ENCODE measurements around the gene GRIA1.

Gene GRIA1

DNA sequence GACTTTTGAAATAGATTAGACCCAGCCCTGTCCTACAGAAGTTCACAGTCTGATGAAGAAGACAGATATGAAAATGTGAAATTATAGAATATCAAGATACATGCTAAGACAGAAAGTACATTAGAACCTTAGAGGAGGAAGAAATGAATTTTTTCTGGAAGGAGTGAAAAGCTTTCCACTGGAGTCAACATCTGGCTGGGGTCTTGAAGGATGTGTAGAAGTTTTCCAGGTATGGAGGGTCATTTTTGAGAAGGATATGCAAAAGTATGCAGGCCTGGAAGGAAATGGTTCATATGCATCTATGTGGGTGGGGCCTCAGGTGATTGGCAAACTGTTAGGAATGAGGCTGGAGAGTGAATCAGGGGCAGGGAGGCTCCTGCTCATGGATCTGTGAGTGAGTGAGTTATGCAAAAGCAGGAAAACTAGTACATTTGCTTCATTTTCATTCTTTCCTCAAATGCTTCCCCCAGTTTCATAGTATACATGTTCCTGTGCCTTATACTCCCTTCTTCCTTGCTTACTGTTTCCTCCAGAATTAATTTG lies 142.3 kb downstream of the GRIA1 start:
- no peaks in the 10 kb centered on the region for H3K27me3 ChIP-seq (ENCODE audit: insufficient read depth, low read length, poor library complexity, severe bottlenecking)
- H3K9me2 ChIP-seq (replicated peaks; ENCODE audit: low read depth, low read length) = no peaks in the 10 kb centered on the region
- no peaks in the 10 kb centered on the region for H3K79me2 ChIP-seq (ENCODE audit: insufficient read depth, low read length)
- no peak overlapping the region for H2AFZ ChIP-seq (ENCODE audit: low read length)
- H3K4me3 ChIP-seq (ENCODE audit: low read length, poor library complexity, severe bottlenecking) = no peak overlapping the region
- no peaks in the 10 kb centered on the region for H3F3A ChIP-seq (ENCODE audit: low read depth)
- TF ChIP-seq, protein P1, sequence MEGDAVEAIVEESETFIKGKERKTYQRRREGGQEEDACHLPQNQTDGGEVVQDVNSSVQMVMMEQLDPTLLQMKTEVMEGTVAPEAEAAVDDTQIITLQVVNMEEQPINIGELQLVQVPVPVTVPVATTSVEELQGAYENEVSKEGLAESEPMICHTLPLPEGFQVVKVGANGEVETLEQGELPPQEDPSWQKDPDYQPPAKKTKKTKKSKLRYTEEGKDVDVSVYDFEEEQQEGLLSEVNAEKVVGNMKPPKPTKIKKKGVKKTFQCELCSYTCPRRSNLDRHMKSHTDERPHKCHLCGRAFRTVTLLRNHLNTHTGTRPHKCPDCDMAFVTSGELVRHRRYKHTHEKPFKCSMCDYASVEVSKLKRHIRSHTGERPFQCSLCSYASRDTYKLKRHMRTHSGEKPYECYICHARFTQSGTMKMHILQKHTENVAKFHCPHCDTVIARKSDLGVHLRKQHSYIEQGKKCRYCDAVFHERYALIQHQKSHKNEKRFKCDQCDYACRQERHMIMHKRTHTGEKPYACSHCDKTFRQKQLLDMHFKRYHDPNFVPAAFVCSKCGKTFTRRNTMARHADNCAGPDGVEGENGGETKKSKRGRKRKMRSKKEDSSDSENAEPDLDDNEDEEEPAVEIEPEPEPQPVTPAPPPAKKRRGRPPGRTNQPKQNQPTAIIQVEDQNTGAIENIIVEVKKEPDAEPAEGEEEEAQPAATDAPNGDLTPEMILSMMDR (conservative IDR thresholded peaks at IDR 0.05; ENCODE audit: low read length) = no peak
- no peak for TF ChIP-seq EZH2phosphoT487 (IDR thresholded peaks at IDR 0.05; ENCODE audit: borderline replicate concordance)
- no peak overlapping the region for H3K9ac ChIP-seq (ENCODE audit: low read depth, low read length, poor library complexity, severe bottlenecking)
- no peaks in the 10 kb centered on the region for H4K20me1 ChIP-seq (ENCODE audit: insufficient read depth, low read length, poor library complexity, severe bottlenecking)
- peaks cover 11% of the 10 kb centered on the region for H3K4me1 ChIP-seq (ENCODE audit: insufficient read depth, low read length, poor library complexity, severe bottlenecking)
- H3K9me3 ChIP-seq (ENCODE audit: insufficient read depth, low read depth, low read length) = no peaks in the 10 kb centered on the region
- no peaks in the 10 kb centered on the region for H3K36me3 ChIP-seq (ENCODE audit: insufficient read depth, low read length)
- H3K4me2 ChIP-seq (ENCODE audit: low read depth, low read length, poor library complexity, severe bottlenecking) = no peak overlapping the region

DNA sequence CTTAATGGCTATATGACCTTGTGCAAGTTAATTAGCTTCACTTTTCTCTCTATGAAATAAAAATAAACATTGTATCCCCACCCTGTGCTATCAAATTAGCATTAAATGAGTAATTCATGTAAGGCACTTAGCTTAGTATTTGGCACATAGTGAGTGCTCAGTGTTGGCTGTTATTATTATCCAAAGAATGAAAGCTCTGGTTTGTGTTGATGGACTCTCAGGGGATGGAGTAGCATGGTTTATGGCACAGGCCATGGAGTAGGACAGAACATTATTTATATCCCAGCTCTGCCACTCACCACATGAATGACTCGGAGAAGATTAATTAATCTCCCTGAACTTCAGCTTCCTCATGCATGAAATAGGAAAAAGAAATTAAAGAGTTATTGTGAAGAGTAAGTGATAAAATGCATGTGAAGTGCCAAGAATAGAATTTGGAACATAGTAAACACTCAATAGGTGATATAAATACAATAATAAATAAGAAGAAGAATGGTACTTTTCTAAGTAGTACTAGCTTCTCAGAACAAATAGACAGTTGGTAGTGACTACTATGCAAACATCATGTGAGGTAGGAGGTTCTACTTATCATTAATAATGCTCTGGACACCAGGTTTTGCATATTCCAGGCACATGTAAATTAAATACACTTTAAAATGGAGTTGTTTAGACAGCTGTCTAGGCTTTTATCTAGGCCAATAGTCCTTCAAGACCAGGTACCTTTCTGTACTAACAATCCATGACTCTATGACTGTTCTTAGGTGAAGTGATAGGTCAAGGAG lies 146.4 kb downstream of the GRIA1 start:
- Histone ChIP-seq H3K4me2 (ENCODE audit: low read depth, low read length, poor library complexity, severe bottlenecking) (no peak overlapping the region), H4K20me1 (ENCODE audit: insufficient read depth, low read length, poor library complexity, severe bottlenecking) (no peaks in the 10 kb centered on the region), H3K27me3 (ENCODE audit: insufficient read depth, low read length, poor library complexity, severe bottlenecking) (no peaks in the 10 kb centered on the region), H3K36me3 (ENCODE audit: insufficient read depth, low read length) (no peaks in the 10 kb centered on the region), H3F3A (ENCODE audit: low read depth) (no peaks in the 10 kb centered on the region), H3K9ac (ENCODE audit: low read depth, low read length, poor library complexity, severe bottlenecking) (no peak overlapping the region), H3K79me2 (ENCODE audit: insufficient read depth, low read length) (no peaks in the 10 kb centered on the region), H3K4me1 (ENCODE audit: insufficient read depth, low read length, poor library complexity, severe bottlenecking) (no peaks in the 10 kb centered on the region), H2AFZ (ENCODE audit: low read length) (no peak overlapping the region), H3K9me2 (replicated peaks; ENCODE audit: low read depth, low read length) (no peaks in the 10 kb centered on the region), H3K4me3 (ENCODE audit: low read length, poor library complexity, severe bottlenecking) (no peak overlapping the region), H3K9me3 (ENCODE audit: insufficient read depth, low read depth, low read length) (no peaks in the 10 kb centered on the region)
- TF ChIP-seq, protein P1 (conservative IDR thresholded peaks at IDR 0.05; ENCODE audit: low read length) = no peak
- no peak for TF ChIP-seq EZH2phosphoT487 (IDR thresholded peaks at IDR 0.05; ENCODE audit: borderline replicate concordance)

DNA sequence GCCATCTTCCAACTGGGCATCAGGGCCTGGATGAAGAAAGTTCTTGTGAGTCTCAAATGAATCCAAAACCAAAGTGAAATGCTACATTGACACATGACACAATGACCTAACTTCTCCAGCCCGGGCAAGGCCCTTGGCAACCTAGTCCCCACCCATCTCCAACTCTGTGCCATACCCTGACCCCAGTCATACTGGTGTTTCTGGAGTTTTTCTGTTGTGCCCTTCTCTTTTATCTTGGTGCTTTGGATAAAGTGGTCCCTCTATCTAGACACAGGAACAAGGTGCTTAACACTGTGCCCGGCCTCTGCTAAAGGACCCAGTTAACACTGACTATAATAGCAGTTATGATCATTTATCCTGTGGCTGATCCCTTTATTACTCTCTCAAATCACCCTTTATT lies 149.8 kb downstream of the GRIA1 start:
- no peaks in the 10 kb centered on the region for H3F3A ChIP-seq (ENCODE audit: low read depth)
- H3K4me1 ChIP-seq (ENCODE audit: insufficient read depth, low read length, poor library complexity, severe bottlenecking) = no peaks in the 10 kb centered on the region
- no peak overlapping the region for H3K9ac ChIP-seq (ENCODE audit: low read depth, low read length, poor library complexity, severe bottlenecking)
- no peak overlapping the region for H2AFZ ChIP-seq (ENCODE audit: low read length)
- H3K4me2 ChIP-seq (ENCODE audit: low read depth, low read length, poor library complexity, severe bottlenecking) = no peak overlapping the region
- no peaks in the 10 kb centered on the region for H3K9me3 ChIP-seq (ENCODE audit: insufficient read depth, low read depth, low read length)
- no peaks in the 10 kb centered on the region for H3K27me3 ChIP-seq (ENCODE audit: insufficient read depth, low read length, poor library complexity, severe bottlenecking)
- H3K36me3 ChIP-seq (ENCODE audit: insufficient read depth, low read length) = no peaks in the 10 kb centered on the region
- H3K4me3 ChIP-seq (ENCODE audit: low read length, poor library complexity, severe bottlenecking) = no peak overlapping the region
- no peaks in the 10 kb centered on the region for H3K79me2 ChIP-seq (ENCODE audit: insufficient read depth, low read length)
- no peaks in the 10 kb centered on the region for H3K9me2 ChIP-seq (replicated peaks; ENCODE audit: low read depth, low read length)
- TF ChIP-seq, protein P1 (conservative IDR thresholded peaks at IDR 0.05; ENCODE audit: low read length) = no peak
- TF ChIP-seq EZH2phosphoT487 (IDR thresholded peaks at IDR 0.05; ENCODE audit: borderline replicate concordance) = no peak
- no peaks in the 10 kb centered on the region for H4K20me1 ChIP-seq (ENCODE audit: insufficient read depth, low read length, poor library complexity, severe bottlenecking)

Measured in Loucy (cell line).